HEK293T (cell line): Measurements from ENCODE around the gene ENO2.
"Not testable (repeated sequence)": the region's sequence is repeated elsewhere in the genome, so short reads cannot be mapped to it uniquely, and the experiment has no call there.

Experiments used
- HDGF ChIP-seq: fragments of 450-650 bp; IDR thresholded peaks from 2 replicates; pipeline ENCODE4 v1.6.1; 2017; ENCODE audit warnings: antibody characterized with exemption, borderline replicate concordance
- ZNF384 ChIP-seq: fragments of 450-650 bp; IDR thresholded peaks from 2 replicates; pipeline ENCODE4 v1.6.1; 2016

DNA sequence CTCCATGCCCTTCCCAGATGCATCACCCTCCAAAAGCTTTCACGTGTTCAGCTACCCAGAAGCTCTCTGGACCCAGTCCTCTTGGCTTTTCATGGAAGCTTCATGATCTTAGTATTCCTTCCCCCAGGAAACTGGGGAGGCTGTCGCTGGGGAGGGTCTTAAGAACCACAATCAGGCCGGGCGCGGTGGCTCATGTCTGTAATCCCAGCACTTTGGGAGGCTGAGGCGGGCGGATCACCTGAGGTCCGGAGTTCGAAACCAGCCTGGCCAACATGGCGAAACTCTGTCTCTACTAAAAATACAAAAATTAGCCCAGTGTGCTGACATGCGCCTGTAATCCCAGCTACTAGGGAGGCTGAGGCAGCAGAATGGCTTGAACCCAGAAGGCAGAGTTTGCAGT lies 6.2 kb upstream of the ENO2 start:
- TF ChIP-seq ZNF384, HDGF: not testable (repeated sequence)
